Smooth muscle cell (in vitro differentiated cells): ENCODE measurements around the gene VEGFA. TPM values are rescaled to one million over a fixed set of nuclear protein-coding genes. Genes with fewer than 3 reads are reported as not detected.
A peak's percentile ranks its signal among the peaks of the same experiment; 100 is the strongest.

Experiments
- DNase-seq: peaks from one replicate; lab custom pipeline; 2025; ENCODE audit not compliant: unreplicated experiment; lab: John Stamatoyannopoulos, UW
- H2AFZ ChIP-seq: fragments of 200-600 bp; sonication (generic); 2 replicates; pipeline ENCODE4 v1.6.0; 2016; ENCODE audit warnings: antibody characterized with exemption, low read depth, mild to moderate bottlenecking
- H3F3A ChIP-seq: fragments of 200-600 bp; sonication (generic); 2 replicates; pipeline ENCODE4 v1.6.0; 2017; ENCODE audit warnings: antibody characterized with exemption, low read depth
- H3K27ac ChIP-seq: fragments of 200-600 bp; sonication (generic); 2 replicates; pipeline ENCODE4 v1.5.1; 2016; ENCODE audit warnings: low read depth, mild to moderate bottlenecking
- H3K27me3 ChIP-seq: fragments of 200-600 bp; sonication (generic); 2 replicates; pipeline ENCODE4 v1.6.1; 2016; ENCODE audit warnings: low read depth, mild to moderate bottlenecking
- H3K36me3 ChIP-seq: fragments of 200-600 bp; sonication (generic); 2 replicates; pipeline ENCODE4 v1.5.1; 2016; ENCODE audit warnings: low read depth
- H3K4me1 ChIP-seq: fragments of 200-600 bp; sonication (generic); 2 replicates; pipeline ENCODE4 v1.5.1; 2016; ENCODE audit warnings: low read depth
- H3K4me2 ChIP-seq: fragments of 200-600 bp; sonication (generic); 2 replicates; pipeline ENCODE4 v1.6.0; 2016; ENCODE audit warnings: mild to moderate bottlenecking
- H3K4me3 ChIP-seq: fragments of 200-600 bp; sonication (generic); 2 replicates; pipeline ENCODE4 v1.5.1; 2016; ENCODE audit warnings: mild to moderate bottlenecking
- H3K79me2 ChIP-seq: fragments of 200-600 bp; sonication (generic); 2 replicates; pipeline ENCODE4 v1.6.0; 2016; ENCODE audit warnings: low read depth, mild to moderate bottlenecking
- H3K9ac ChIP-seq: fragments of 200-600 bp; sonication (generic); 2 replicates; pipeline ENCODE4 v1.6.0; 2016; ENCODE audit warnings: low read depth
- H3K9me3 ChIP-seq: fragments of 200-600 bp; sonication (generic); replicated peaks from 2 replicates; pipeline ENCODE4 v1.5.1; 2016; ENCODE audit warnings: low read depth
- H4K20me1 ChIP-seq: fragments of 200-600 bp; sonication (generic); 2 replicates; pipeline ENCODE4 v1.6.0; 2016; ENCODE audit warnings: low read depth
- CTCF ChIP-seq: fragments of 200-600 bp; sonication (generic); IDR thresholded peaks from 2 replicates; pipeline ENCODE4 v1.5.1; 2017; ENCODE audit warnings: borderline replicate concordance, mild to moderate bottlenecking, antibody characterized with exemption; ENCODE audit not compliant: insufficient read depth, poor library complexity, severe bottlenecking
- WGBS: methylation state at CpG from one replicate; pipeline ENCODE4 v1.1.7; 2016; ENCODE audit warnings: low lambda C conversion rate; 5-methylcytosine and 5-hydroxymethylcytosine counted together
- polyA plus RNA-seq: library from polyadenylated mRNA; unstranded; fragments of >200 nt; fragmentation: Nextera tagmentation; extraction: Ambion mirVana; gene quantifications from 2 replicates; pipeline ENCODE4 v1.2.1, GENCODE V29; 2016
- total RNA-seq: library from RNA; depleted of rRNA; stranded (reverse); fragments of >200 nt; gene quantifications from 2 replicates; pipeline ENCODE4 v1.2.3, GENCODE V29; 2014

VEGFA gene
- total and polyA plus RNA-seq, 2 experiments from 2014 or later: 116 to 136 TPM

GRCh38 chr6:43770372-43771209 is 580 bp downstream of the VEGFA start:
- peaks cover 55% of the 10 kb centered on the region for H4K20me1 ChIP-seq
- H3K9ac ChIP-seq: peak overlapping the region; percentile 95
- peaks cover 15% of the 10 kb centered on the region for H3F3A ChIP-seq
- H3K27me3 ChIP-seq: no peaks in the 10 kb centered on the region
- H2AFZ ChIP-seq: peak overlapping the region; percentile 24
- no peaks in the 10 kb centered on the region for H3K9me3 ChIP-seq
- peak overlapping the region; percentile 85 for H3K27ac ChIP-seq
- H3K79me2 ChIP-seq: peaks cover 56% of the 10 kb centered on the region
- H3K4me1 ChIP-seq: peaks cover 24% of the 10 kb centered on the region
- no peak for TF ChIP-seq CTCF
- H3K4me3 ChIP-seq: peak overlapping the region; percentile 89
- H3K4me2 ChIP-seq: peak overlapping the region; percentile 96
- DNase-seq: peak; percentile 56
- WGBS: 1% methylated on average over 65 of the region's 84 CpGs
- no peaks in the 10 kb centered on the region for H3K36me3 ChIP-seq

GRCh38 chr6:43771210-43771857 is 1.3 kb downstream of the VEGFA start:
- under 1% methylated on average over 30 of the region's 66 CpGs for WGBS
- H3K9me3 ChIP-seq: no peaks in the 10 kb centered on the region
- peak overlapping the region; percentile 89 for H3K4me3 ChIP-seq
- H3K27ac ChIP-seq: peak overlapping the region; percentile 85
- DNase-seq: no peak
- peaks cover 24% of the 10 kb centered on the region for H3K4me1 ChIP-seq
- H3K27me3 ChIP-seq: no peaks in the 10 kb centered on the region
- peak overlapping the region; percentile 24 for H2AFZ ChIP-seq
- peak overlapping the region; percentile 95 for H3K9ac ChIP-seq
- no peaks in the 10 kb centered on the region for H3K36me3 ChIP-seq
- peaks cover 63% of the 10 kb centered on the region for H3K79me2 ChIP-seq
- H4K20me1 ChIP-seq: peaks cover 63% of the 10 kb centered on the region
- peaks cover 15% of the 10 kb centered on the region for H3F3A ChIP-seq
- peak overlapping the region; percentile 96 for H3K4me2 ChIP-seq
- TF ChIP-seq CTCF: no peak

DNA sequence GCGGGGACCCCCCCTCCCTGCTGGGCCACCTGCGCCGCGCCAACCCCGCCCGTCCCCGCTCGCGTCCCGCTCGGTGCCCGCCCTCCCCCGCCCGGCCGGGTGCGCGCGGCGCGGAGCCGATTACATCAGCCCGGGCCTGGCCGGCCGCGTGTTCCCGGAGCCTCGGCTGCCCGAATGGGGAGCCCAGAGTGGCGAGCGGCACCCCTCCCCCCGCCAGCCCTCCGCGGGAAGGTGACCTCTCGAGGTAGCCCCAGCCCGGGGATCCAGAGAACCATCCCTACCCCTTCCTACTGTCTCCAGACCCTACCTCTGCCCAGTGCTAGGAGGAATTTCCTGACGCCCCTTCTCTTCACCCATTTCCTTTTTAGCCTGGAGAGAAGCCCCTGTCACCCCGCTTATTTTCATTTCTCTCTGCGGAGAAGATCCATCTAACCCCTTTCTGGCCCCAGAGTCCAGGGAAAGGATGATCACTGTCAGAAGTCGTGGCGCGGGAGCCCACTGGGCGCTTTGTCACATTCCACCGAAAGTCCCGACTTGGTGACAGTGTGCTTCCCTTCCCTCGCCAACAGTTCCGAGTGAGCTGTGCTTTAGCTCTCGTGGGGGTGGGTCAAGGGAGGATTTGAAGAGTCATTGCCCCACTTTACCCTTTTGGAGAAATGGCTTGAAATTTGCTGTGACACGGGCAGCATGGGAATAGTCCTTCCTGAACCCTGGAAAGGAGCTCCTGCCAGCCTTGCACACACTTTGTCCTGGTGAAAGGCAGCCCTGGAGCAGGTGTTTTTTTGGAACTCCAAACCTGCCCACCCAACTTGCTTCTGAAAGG is 2.1 kb downstream of the VEGFA start:
- H4K20me1 ChIP-seq: peaks cover 70% of the 10 kb centered on the region
- WGBS: 1% methylated on average over 36 of the region's 48 CpGs
- H3K27me3 ChIP-seq: no peaks in the 10 kb centered on the region

More for the DNA sequence above, 2.1 kb downstream of the VEGFA start:
- H3K79me2 ChIP-seq: peaks cover 70% of the 10 kb centered on the region
- no peaks in the 10 kb centered on the region for H3K36me3 ChIP-seq
- no peak overlapping the region for H2AFZ ChIP-seq
- no peak for DNase-seq
- peak overlapping the region; percentile 95 for H3K9ac ChIP-seq
- H3K27ac ChIP-seq: peak overlapping the region; percentile 85
- peak overlapping the region; percentile 96 for H3K4me2 ChIP-seq
- H3K9me3 ChIP-seq: no peaks in the 10 kb centered on the region
- peaks cover 24% of the 10 kb centered on the region for H3K4me1 ChIP-seq
- H3K4me3 ChIP-seq: peak overlapping the region; percentile 89
- peaks cover 15% of the 10 kb centered on the region for H3F3A ChIP-seq
- TF ChIP-seq CTCF: no peak
